H9 (cell line): Measurements from ENCODE around the gene ZCWPW1. TPM values are rescaled to one million over a fixed set of nuclear protein-coding genes. Genes with fewer than 3 reads are reported as not detected.

Source experiments
- DNase-seq: peaks from one replicate; pipeline ENCODE4 v3.0.0-alpha.2; 2017
- H2AFZ ChIP-seq: one replicate; pipeline ENCODE4 v1.6.1; 2013; ENCODE audit warnings: mild to moderate bottlenecking, low read length, control low read depth, moderate library complexity
- H2AK5ac ChIP-seq: 2 replicates; pipeline ENCODE4 v1.6.1; 2013; ENCODE audit warnings: low read length, control low read depth, mixed read lengths; ENCODE audit not compliant: insufficient read length
- H2BK120ac ChIP-seq: one replicate; pipeline ENCODE4 v1.6.1; 2013; ENCODE audit warnings: low read depth, mild to moderate bottlenecking, low read length, control low read depth, inconsistent platforms; ENCODE audit not compliant: poor library complexity, severe bottlenecking
- H2BK12ac ChIP-seq: 2 replicates; pipeline ENCODE4 v1.6.1; 2013; ENCODE audit warnings: low read length, control low read depth, mixed read lengths, low read depth; ENCODE audit not compliant: insufficient read length
- H2BK15ac ChIP-seq: 2 replicates; pipeline ENCODE4 v1.6.1; 2013; ENCODE audit warnings: low read depth, low read length, control low read depth
- H2BK20ac ChIP-seq: one replicate; pipeline ENCODE4 v1.6.1; 2013; ENCODE audit warnings: low read depth, mild to moderate bottlenecking, low read length, control low read depth, inconsistent platforms; ENCODE audit not compliant: poor library complexity, severe bottlenecking
- H2BK5ac ChIP-seq: 2 replicates; pipeline ENCODE4 v1.6.1; 2013; ENCODE audit warnings: low read length, control low read depth, mixed read lengths; ENCODE audit not compliant: insufficient read length
- H3K14ac ChIP-seq: 2 replicates; pipeline ENCODE4 v1.6.1; 2013; ENCODE audit warnings: low read length, control low read depth; ENCODE audit not compliant: insufficient read depth
- H3K18ac ChIP-seq: 2 replicates; pipeline ENCODE4 v1.6.1; 2013; ENCODE audit warnings: low read depth, mild to moderate bottlenecking, mixed read lengths, low read length, control low read depth; ENCODE audit not compliant: insufficient read length
- H3K23ac ChIP-seq: 2 replicates; pipeline ENCODE4 v1.6.1; 2013; ENCODE audit warnings: low read length, control low read depth, mixed read lengths, low read depth; ENCODE audit not compliant: insufficient read length
- H3K23me2 ChIP-seq: 2 replicates; pipeline ENCODE4 v1.6.1; 2013; ENCODE audit warnings: low read depth, mild to moderate bottlenecking, mixed read lengths, low read length, control low read depth; ENCODE audit not compliant: insufficient read length, poor library complexity, severe bottlenecking
- H3K27ac ChIP-seq: 2 replicates; pipeline ENCODE4 v1.5.1; 2013; ENCODE audit warnings: low read length, control low read depth, mixed read lengths, low read depth; ENCODE audit not compliant: insufficient read length
- H3K27me3 ChIP-seq: 2 replicates; pipeline ENCODE4 v1.6.1; 2013; ENCODE audit warnings: low read length, control low read depth, inconsistent platforms; ENCODE audit not compliant: insufficient read depth
- H3K4ac ChIP-seq: 2 replicates; pipeline ENCODE4 v1.6.1; 2013; ENCODE audit warnings: low read depth, mild to moderate bottlenecking, control low read depth, inconsistent platforms, low read length, moderate library complexity
- H3K4me1 ChIP-seq: 2 replicates; pipeline ENCODE4 v1.6.1; 2013; ENCODE audit warnings: low read length, control low read depth, inconsistent platforms; ENCODE audit not compliant: insufficient read depth
- H3K4me2 ChIP-seq: 2 replicates; pipeline ENCODE4 v1.6.1; 2013; ENCODE audit warnings: low read length, control low read depth, mixed read lengths; ENCODE audit not compliant: insufficient read length, insufficient read depth
- H3K56ac ChIP-seq: 2 replicates; pipeline ENCODE4 v1.6.1; 2013; ENCODE audit warnings: low read depth, mild to moderate bottlenecking, mixed read lengths, low read length, control low read depth; ENCODE audit not compliant: insufficient read length
- H3K79me1 ChIP-seq: 2 replicates; pipeline ENCODE4 v1.6.1; 2013; ENCODE audit warnings: low read depth, mild to moderate bottlenecking, moderate library complexity, low read length, control low read depth, inconsistent platforms; ENCODE audit not compliant: insufficient read depth, poor library complexity, severe bottlenecking
- H3K79me2 ChIP-seq: 2 replicates; pipeline ENCODE4 v1.6.1; 2013; ENCODE audit warnings: low read length, control low read depth, inconsistent platforms; ENCODE audit not compliant: insufficient read depth
- H3K9ac ChIP-seq: 2 replicates; pipeline ENCODE4 v1.6.1; 2013; ENCODE audit warnings: low read length, control low read depth, mixed read lengths; ENCODE audit not compliant: insufficient read length; ENCODE audit errors: extremely low read depth
- H3K9me3 ChIP-seq: one replicate; pipeline ENCODE4 v1.6.1; 2013; ENCODE audit warnings: low read depth, low read length, inconsistent platforms; ENCODE audit not compliant: control insufficient read depth
- H3T11ph ChIP-seq: one replicate; pipeline ENCODE4 v1.6.1; 2013; ENCODE audit warnings: mild to moderate bottlenecking, low read length, control low read depth, inconsistent platforms
- H4K20me1 ChIP-seq: one replicate; pipeline ENCODE4 v1.6.1; 2013; ENCODE audit not compliant: control insufficient read depth, insufficient read length, insufficient read depth
- H4K5ac ChIP-seq: 2 replicates; pipeline ENCODE4 v1.6.1; 2013; ENCODE audit warnings: low read depth, mild to moderate bottlenecking, mixed read lengths, low read length, control low read depth; ENCODE audit not compliant: insufficient read length
- H4K8ac ChIP-seq: replicated peaks from 2 replicates; pipeline ENCODE4 v1.6.1; 2013; ENCODE audit warnings: low read length, control low read depth, mixed read lengths, low read depth; ENCODE audit not compliant: insufficient read length
- H4K91ac ChIP-seq: 2 replicates; pipeline ENCODE4 v1.6.1; 2013; ENCODE audit warnings: low read depth, mild to moderate bottlenecking, moderate library complexity, mixed read lengths, low read length, control low read depth; ENCODE audit not compliant: insufficient read length
- H3K27ac Mint-ChIP-seq, 3 experiments: 2 replicates in 2 of 3; 3 replicates in 1 of 3; pipeline ENCODE4 v1.8.0; 2020 to 2021; ENCODE audit warnings: mixed read lengths in 3 of 3, mild to moderate bottlenecking in 1 of 3, moderate library complexity in 1 of 3
- H3K27me3 Mint-ChIP-seq: 2 replicates; pipeline ENCODE4 v1.8.0; 2021; ENCODE audit warnings: low read depth, mild to moderate bottlenecking, moderate library complexity, mixed read lengths
- H3K36me3 Mint-ChIP-seq, 3 experiments: 2 replicates in 2 of 3; 3 replicates in 1 of 3; pipeline ENCODE4 v1.8.0; 2020 to 2021; ENCODE audit warnings: low read depth in 3 of 3, mixed read lengths in 3 of 3; ENCODE audit not compliant: insufficient read depth in 1 of 3
- H3K4me1 Mint-ChIP-seq, 2 experiments: 2 replicates each; pipeline ENCODE4 v1.8.0; 2020; ENCODE audit warnings: mixed read lengths in 2 of 2
- H3K4me3 Mint-ChIP-seq, 2 experiments: 2 replicates in 1 of 2; 3 replicates in 1 of 2; pipeline ENCODE4 v1.8.0; 2020 to 2021; ENCODE audit warnings: mild to moderate bottlenecking in 2 of 2, mixed read lengths in 2 of 2, moderate library complexity in 1 of 2
- H3K9me3 Mint-ChIP-seq, 2 experiments: 2 replicates in 1 of 2; 3 replicates in 1 of 2; pipeline ENCODE4 v1.8.0; 2020; ENCODE audit warnings: mild to moderate bottlenecking in 2 of 2, mixed read lengths in 2 of 2, moderate library complexity in 1 of 2
- CTCF ChIP-seq: fragments of 200-600 bp; sonication (generic); conservative IDR thresholded peaks from 3 replicates; pipeline ENCODE4 v1.8.0; 2021; ENCODE audit warnings: antibody characterized with exemption, mild to moderate bottlenecking
- WGBS: extraction: QIAGEN DNeasy Blood & Tissue Kit; methylation state at CpG from one replicate; pipeline ENCODE4 v1.1.7; 2013; ENCODE audit warnings: missing lambda C conversion rate, low lambda C conversion rate, mixed read lengths; ENCODE audit not compliant: insufficient read length; ENCODE audit errors: extremely low coverage; 5-methylcytosine and 5-hydroxymethylcytosine counted together
- total RNA-seq: library from RNA; stranded (reverse); gene quantifications from 2 replicates; pipeline ENCODE4 v1.2.1, GENCODE V29; 2021

ZCWPW1 gene
- total RNA-seq, 1 experiment from 2014 or later, result 1.1 TPM

- no peak overlapping the region for H3K27ac Mint-ChIP-seq
- H2AFZ ChIP-seq, result no peak overlapping the region
- H3K4me3 Mint-ChIP-seq, result no peak overlapping the region
- H2BK12ac ChIP-seq, result no peak overlapping the region
- H3K23me2 ChIP-seq, result no peaks in the 10 kb centered on the region
- H3K4ac ChIP-seq, result no peak overlapping the region
- no peak overlapping the region for H4K5ac ChIP-seq
- no peak overlapping the region for H3K9ac ChIP-seq
- no peaks in the 10 kb centered on the region; the same call in 1 of the 2 replicates for H3K27me3 ChIP-seq
- WGBS, result no CpG with 5 or more reads among the region's 4 CpGs
- H4K20me1 ChIP-seq, result no peaks in the 10 kb centered on the region
- H3K14ac ChIP-seq, result no peak overlapping the region
- DNase-seq, result no peak
- H3K79me2 ChIP-seq, result no peaks in the 10 kb centered on the region
- H2BK15ac ChIP-seq, result no peak overlapping the region
- H3K18ac ChIP-seq, result no peak overlapping the region
- H3K9me3 ChIP-seq, result no peaks in the 10 kb centered on the region
- H2BK20ac ChIP-seq, result no peak overlapping the region
- H4K8ac ChIP-seq, result no peak overlapping the region
- no peak overlapping the region for H3K27ac ChIP-seq
- no peaks in the 10 kb centered on the region for H3K9me3 Mint-ChIP-seq
- no peak overlapping the region for H2BK5ac ChIP-seq
- H2AK5ac ChIP-seq, result no peak overlapping the region
- no peak for TF ChIP-seq CTCF
- peaks cover 0 to 5% (median 3%) of the 10 kb centered on the region in 3 experiments; a peak in 3 of 7 replicates for H3K36me3 Mint-ChIP-seq
- H4K91ac ChIP-seq, result no peak overlapping the region
- no peaks in the 10 kb centered on the region for H3K79me1 ChIP-seq
- H3K4me1 Mint-ChIP-seq, result peaks cover 10 to 20% of the 10 kb centered on the region in 2 experiments
- H3T11ph ChIP-seq, result no peak overlapping the region
- no peaks in the 10 kb centered on the region for H3K4me1 ChIP-seq
- H2BK120ac ChIP-seq, result no peak overlapping the region
- H3K23ac ChIP-seq, result no peak overlapping the region
- H3K27me3 Mint-ChIP-seq, result peaks cover 6% of the 10 kb centered on the region; the same call in 1 of the 2 replicates
- no peak overlapping the region for H3K4me2 ChIP-seq
- H3K56ac ChIP-seq, result no peak overlapping the region
Observed at GRCh38 chr7:100378114-100378755, 50.3 kb downstream of the ZCWPW1 start.
